ENCODE results near the gene ZNF605.
"Not testable (repeated sequence)": the region's sequence is repeated elsewhere in the genome, so short reads cannot be mapped to it uniquely, and the experiment has no call there.

DNA sequence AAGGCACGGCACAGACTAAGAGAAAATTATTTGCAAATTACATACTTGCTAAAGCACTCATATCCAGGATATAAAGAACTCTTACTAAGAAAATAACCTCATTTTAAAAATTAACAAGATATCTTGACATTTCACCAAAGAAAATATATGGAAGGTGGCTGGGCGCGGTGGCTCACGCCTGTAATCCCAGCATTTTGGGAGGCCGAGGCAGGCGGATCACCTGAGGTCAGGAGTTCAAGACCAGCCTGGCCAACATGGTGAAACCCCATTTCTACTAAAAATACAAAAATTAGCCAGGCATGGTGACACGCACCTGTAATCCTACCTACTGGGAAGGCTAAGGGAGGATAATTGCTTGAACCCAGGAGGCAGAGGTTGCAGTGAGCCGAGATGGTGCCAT lies 19.2 kb downstream of the ZNF605 start:
- TF ChIP-seq, protein P1, sequence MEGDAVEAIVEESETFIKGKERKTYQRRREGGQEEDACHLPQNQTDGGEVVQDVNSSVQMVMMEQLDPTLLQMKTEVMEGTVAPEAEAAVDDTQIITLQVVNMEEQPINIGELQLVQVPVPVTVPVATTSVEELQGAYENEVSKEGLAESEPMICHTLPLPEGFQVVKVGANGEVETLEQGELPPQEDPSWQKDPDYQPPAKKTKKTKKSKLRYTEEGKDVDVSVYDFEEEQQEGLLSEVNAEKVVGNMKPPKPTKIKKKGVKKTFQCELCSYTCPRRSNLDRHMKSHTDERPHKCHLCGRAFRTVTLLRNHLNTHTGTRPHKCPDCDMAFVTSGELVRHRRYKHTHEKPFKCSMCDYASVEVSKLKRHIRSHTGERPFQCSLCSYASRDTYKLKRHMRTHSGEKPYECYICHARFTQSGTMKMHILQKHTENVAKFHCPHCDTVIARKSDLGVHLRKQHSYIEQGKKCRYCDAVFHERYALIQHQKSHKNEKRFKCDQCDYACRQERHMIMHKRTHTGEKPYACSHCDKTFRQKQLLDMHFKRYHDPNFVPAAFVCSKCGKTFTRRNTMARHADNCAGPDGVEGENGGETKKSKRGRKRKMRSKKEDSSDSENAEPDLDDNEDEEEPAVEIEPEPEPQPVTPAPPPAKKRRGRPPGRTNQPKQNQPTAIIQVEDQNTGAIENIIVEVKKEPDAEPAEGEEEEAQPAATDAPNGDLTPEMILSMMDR (IDR thresholded peaks at IDR 0.05) = not testable (repeated sequence)
- TF ChIP-seq POLR2A (IDR thresholded peaks at IDR 0.05) = not testable (repeated sequence)

Data from esophagus squamous epithelium (tissue), 4 donors.